MM.1S (cell line): ENCODE results near the gene PLA2G2D.
A peak's percentile ranks its signal among the peaks of the same experiment; 100 is the strongest.

Experiments used
- DNase-seq: peaks from one replicate; pipeline ENCODE4 v3.0.0-alpha.2; 2015
- H2AFZ ChIP-seq: fragments of 300-600 bp; sonication (generic); 2 replicates; pipeline ENCODE4 v1.6.0; 2016; ENCODE audit warnings: antibody characterized with exemption, low read length
- H3F3A ChIP-seq: fragments of 300-600 bp; sonication (generic); 2 replicates; pipeline ENCODE4 v1.6.1; 2016; ENCODE audit warnings: mild to moderate bottlenecking, antibody characterized with exemption, low read length, moderate library complexity, mixed read lengths; ENCODE audit not compliant: insufficient read depth
- H3K27ac ChIP-seq: fragments of 300-600 bp; sonication (generic); 2 replicates; pipeline ENCODE4 v1.5.1; 2016; ENCODE audit warnings: mild to moderate bottlenecking, low read length
- H3K27me3 ChIP-seq: fragments of 300-600 bp; sonication (generic); replicated peaks from 2 replicates; pipeline ENCODE4 v1.6.0; 2016; ENCODE audit warnings: low read length; ENCODE audit not compliant: insufficient read depth
- H3K36me3 ChIP-seq: fragments of 300-600 bp; sonication (generic); replicated peaks from 2 replicates; pipeline ENCODE4 v1.6.1; 2016; ENCODE audit warnings: mild to moderate bottlenecking, low read length, mixed read lengths; ENCODE audit not compliant: insufficient read depth
- H3K4me1 ChIP-seq: fragments of 300-600 bp; sonication (generic); 2 replicates; pipeline ENCODE4 v1.6.1; 2016; ENCODE audit warnings: low read length, mixed read lengths
- H3K4me2 ChIP-seq: fragments of 300-600 bp; sonication (generic); 2 replicates; pipeline ENCODE4 v1.6.0; 2016; ENCODE audit warnings: low read depth, low read length
- H3K4me3 ChIP-seq: fragments of 300-600 bp; sonication (generic); 2 replicates; pipeline ENCODE4 v1.5.1; 2016; ENCODE audit warnings: low read length, mixed read lengths
- H3K79me2 ChIP-seq: fragments of 300-600 bp; sonication (generic); 2 replicates; pipeline ENCODE4 v1.6.1; 2016; ENCODE audit warnings: mixed run types, low read length, mixed read lengths
- H3K9ac ChIP-seq: fragments of 300-600 bp; sonication (generic); 2 replicates; pipeline ENCODE4 v1.6.1; 2016; ENCODE audit warnings: low read length, mixed read lengths
- H3K9me2 ChIP-seq: fragments of 300-600 bp; sonication (generic); replicated peaks from 2 replicates; pipeline ENCODE4 v1.6.1; 2016; ENCODE audit warnings: mild to moderate bottlenecking, low read length, mixed read lengths; ENCODE audit not compliant: insufficient read depth
- H3K9me3 ChIP-seq: fragments of 300-600 bp; sonication (generic); replicated peaks from 2 replicates; pipeline ENCODE4 v1.6.1; 2016; ENCODE audit warnings: mild to moderate bottlenecking, low read length, mixed read lengths; ENCODE audit not compliant: insufficient read depth
- H4K20me1 ChIP-seq: fragments of 300-600 bp; sonication (generic); 2 replicates; pipeline ENCODE4 v1.6.1; 2016; ENCODE audit warnings: mild to moderate bottlenecking, low read length, moderate library complexity, mixed read lengths; ENCODE audit not compliant: insufficient read depth
- EZH2 ChIP-seq: fragments of 300-600 bp; sonication (generic); optimal IDR thresholded peaks from 2 replicates; pipeline ENCODE3; 2017; ENCODE audit warnings: low read depth, mild to moderate bottlenecking, antibody characterized with exemption, low read length, mixed read lengths
- EZH2phosphoT487 ChIP-seq: fragments of 300-600 bp; sonication (generic); IDR thresholded peaks from 2 replicates; pipeline ENCODE4 v1.6.1; 2018; ENCODE audit warnings: antibody characterized with exemption, low read length
- TF ChIP-seq, protein P1 (sequence below): fragments of 300-600 bp; sonication (generic); IDR thresholded peaks from 2 replicates; pipeline ENCODE4 v1.5.1; 2016; ENCODE audit warnings: antibody characterized with exemption, low read length, mixed read lengths

Gene PLA2G2D

DNA sequence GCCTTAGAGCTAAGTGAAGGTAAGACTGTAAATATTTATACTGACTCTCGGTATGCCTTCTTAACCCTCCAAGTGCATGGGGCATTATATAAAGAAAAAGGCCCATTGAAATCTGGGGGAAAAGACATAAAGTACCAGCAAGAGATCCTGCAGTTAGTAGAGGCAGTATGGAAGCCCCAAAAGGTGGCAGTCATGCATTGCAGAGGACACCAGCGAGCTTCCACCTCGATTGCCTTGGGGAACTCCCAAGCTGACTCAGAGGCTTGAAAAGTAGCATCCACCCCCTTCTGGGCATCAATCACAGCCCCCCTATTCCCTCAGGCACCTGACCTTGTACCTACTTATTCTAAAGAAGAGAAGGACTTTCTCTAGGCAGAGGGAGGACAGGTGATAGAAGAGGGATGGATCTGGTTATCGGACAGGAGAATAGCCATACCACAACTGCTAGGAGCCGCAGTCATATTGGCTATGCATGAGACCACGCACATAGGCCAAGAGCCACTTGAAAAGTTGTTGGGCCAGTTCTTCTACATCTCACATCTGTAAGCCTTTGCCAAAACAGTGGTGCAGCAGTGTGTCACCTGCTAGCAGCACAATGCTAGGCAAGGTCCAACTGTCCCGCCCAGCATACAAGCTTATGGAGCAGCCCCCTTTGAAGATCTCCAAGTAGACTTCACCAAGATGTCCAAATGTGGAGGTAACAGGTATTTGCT, 39.2 kb upstream of the PLA2G2D start:
- Histone ChIP-seq H3K27ac (no peak overlapping the region), H3K4me3 (no peak overlapping the region), H3K36me3 (no peaks in the 10 kb centered on the region), H3K9me3 (no peaks in the 10 kb centered on the region), H3K9ac (no peak overlapping the region), H2AFZ (no peak overlapping the region), H3K79me2 (no peaks in the 10 kb centered on the region), H3F3A (no peaks in the 10 kb centered on the region), H3K27me3 (peaks cover 60% of the 10 kb centered on the region), H3K4me2 (no peak overlapping the region), H3K4me1 (no peaks in the 10 kb centered on the region), H4K20me1 (no peaks in the 10 kb centered on the region), H3K9me2 (no peaks in the 10 kb centered on the region)
- DNase-seq: no peak
- TF ChIP-seq, protein P1, sequence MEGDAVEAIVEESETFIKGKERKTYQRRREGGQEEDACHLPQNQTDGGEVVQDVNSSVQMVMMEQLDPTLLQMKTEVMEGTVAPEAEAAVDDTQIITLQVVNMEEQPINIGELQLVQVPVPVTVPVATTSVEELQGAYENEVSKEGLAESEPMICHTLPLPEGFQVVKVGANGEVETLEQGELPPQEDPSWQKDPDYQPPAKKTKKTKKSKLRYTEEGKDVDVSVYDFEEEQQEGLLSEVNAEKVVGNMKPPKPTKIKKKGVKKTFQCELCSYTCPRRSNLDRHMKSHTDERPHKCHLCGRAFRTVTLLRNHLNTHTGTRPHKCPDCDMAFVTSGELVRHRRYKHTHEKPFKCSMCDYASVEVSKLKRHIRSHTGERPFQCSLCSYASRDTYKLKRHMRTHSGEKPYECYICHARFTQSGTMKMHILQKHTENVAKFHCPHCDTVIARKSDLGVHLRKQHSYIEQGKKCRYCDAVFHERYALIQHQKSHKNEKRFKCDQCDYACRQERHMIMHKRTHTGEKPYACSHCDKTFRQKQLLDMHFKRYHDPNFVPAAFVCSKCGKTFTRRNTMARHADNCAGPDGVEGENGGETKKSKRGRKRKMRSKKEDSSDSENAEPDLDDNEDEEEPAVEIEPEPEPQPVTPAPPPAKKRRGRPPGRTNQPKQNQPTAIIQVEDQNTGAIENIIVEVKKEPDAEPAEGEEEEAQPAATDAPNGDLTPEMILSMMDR: no peak
- no peak for TF ChIP-seq EZH2

DNA sequence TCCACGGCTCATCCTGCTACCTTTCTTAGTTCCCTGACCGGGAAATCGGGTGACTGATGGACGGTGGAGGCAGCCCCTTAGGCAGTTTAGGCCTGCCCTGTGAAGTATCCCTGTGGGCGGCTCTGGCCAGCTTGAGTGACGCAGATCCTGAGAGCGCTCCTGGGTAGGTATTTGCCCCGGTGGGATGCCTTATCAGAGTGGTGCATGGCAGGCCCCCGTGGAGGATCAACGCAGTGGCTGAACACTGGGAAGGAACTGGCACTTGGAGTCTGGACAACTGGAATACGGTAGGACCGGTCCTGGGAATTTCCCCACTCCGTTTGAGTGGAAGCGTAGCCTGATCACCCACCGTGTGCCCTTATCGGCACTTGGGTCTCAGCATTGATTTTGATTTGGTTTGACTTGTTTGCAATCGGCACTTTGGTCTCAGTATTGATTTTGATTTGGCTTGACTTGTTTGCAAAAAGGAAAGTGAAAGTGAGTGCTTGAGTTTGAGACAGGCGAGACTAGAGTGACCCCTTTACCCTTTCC, 35.0 kb upstream of the PLA2G2D start:
- H3K36me3 ChIP-seq: no peaks in the 10 kb centered on the region
- H3K4me1 ChIP-seq: no peaks in the 10 kb centered on the region
- no peak overlapping the region for H3K9ac ChIP-seq
- no peak overlapping the region for H3K4me3 ChIP-seq
- no peak overlapping the region for H3K27ac ChIP-seq
- H3K9me2 ChIP-seq: no peaks in the 10 kb centered on the region
- TF ChIP-seq EZH2phosphoT487 (no peak), EZH2 (no peak)
- TF ChIP-seq, protein P1: no peak
- no peak for DNase-seq
- H3F3A ChIP-seq: no peaks in the 10 kb centered on the region
- H4K20me1 ChIP-seq: no peaks in the 10 kb centered on the region
- H3K4me2 ChIP-seq: peak overlapping the region; percentile 41; the same call in 1 of the 2 replicates
- H3K9me3 ChIP-seq: no peaks in the 10 kb centered on the region
- H3K79me2 ChIP-seq: no peaks in the 10 kb centered on the region
- H2AFZ ChIP-seq: 0 out of 2 replicates have a peak overlapping the region, but pooled peaks have one; percentile 27
- H3K27me3 ChIP-seq: peaks cover 36% of the 10 kb centered on the region; the same call in 1 of the 2 replicates

GRCh38 chr1:20153000-20153418, 33.7 kb upstream of the PLA2G2D start:
- no peak overlapping the region for H3K27ac ChIP-seq

More at GRCh38 chr1:20153000-20153418, 33.7 kb upstream of the PLA2G2D start:
- no peaks in the 10 kb centered on the region for H3K36me3 ChIP-seq
- H3K9me3 ChIP-seq: no peaks in the 10 kb centered on the region
- TF ChIP-seq EZH2 (no peak), EZH2phosphoT487 (no peak)
- TF ChIP-seq, protein P1: no peak
- no peaks in the 10 kb centered on the region for H3K4me1 ChIP-seq
- no peaks in the 10 kb centered on the region for H3F3A ChIP-seq
- H3K79me2 ChIP-seq: no peaks in the 10 kb centered on the region
- H3K27me3 ChIP-seq: peaks cover 26% of the 10 kb centered on the region; the same call in 1 of the 2 replicates
- no peak overlapping the region for H2AFZ ChIP-seq
- H3K4me3 ChIP-seq: no peak overlapping the region
- H3K4me2 ChIP-seq: no peak overlapping the region
- H4K20me1 ChIP-seq: no peaks in the 10 kb centered on the region
- DNase-seq: no peak
- H3K9ac ChIP-seq: no peak overlapping the region
- no peaks in the 10 kb centered on the region for H3K9me2 ChIP-seq
